Activated CD4-positive, alpha-beta memory T cell treated with anti-CD3 and anti-CD28 coated beads for 36 hours (primary cell): ENCODE data around the gene NKAIN1. TPM values are rescaled to one million over a fixed set of nuclear protein-coding genes. Genes with fewer than 3 reads are reported as not detected.

Experiments
- CTCF ChIA-PET: fragments of 350-600 bp; sonication (Branson Sonifier 250); formaldehyde crosslinking; loops from one replicate; lab custom pipeline; 2021; ENCODE audit warnings: antibody characterized with exemption, inconsistent platforms; lab: Charles Lee
- POLR2A ChIA-PET: fragments of 350-600 bp; sonication (Branson Sonifier 250); formaldehyde crosslinking; loops from one replicate; lab custom pipeline; 2021; ENCODE audit warnings: antibody characterized with exemption; lab: Charles Lee
- DNase-seq: peaks from one replicate; pipeline ENCODE4 v3.0.0-alpha.2; 2020
- H3K27ac Mint-ChIP-seq: one replicate; pipeline ENCODE4 v1.8.0; 2021; ENCODE audit warnings: mixed read lengths
- H3K27me3 Mint-ChIP-seq: one replicate; pipeline ENCODE4 v1.8.0; 2021; ENCODE audit warnings: mixed read lengths
- H3K36me3 Mint-ChIP-seq: one replicate; pipeline ENCODE4 v1.8.0; 2021; ENCODE audit warnings: mixed read lengths
- H3K4me1 Mint-ChIP-seq: one replicate; pipeline ENCODE4 v1.8.0; 2021; ENCODE audit warnings: low read depth, mixed read lengths
- H3K4me3 Mint-ChIP-seq: one replicate; pipeline ENCODE4 v1.8.0; 2021; ENCODE audit warnings: mild to moderate bottlenecking, mixed read lengths
- H3K9me3 Mint-ChIP-seq: one replicate; pipeline ENCODE4 v1.8.0; 2021; ENCODE audit warnings: mixed read lengths
- intact Hi-C: fragments of 100-400 bp; cut with micrococcal nuclease; formaldehyde crosslinking; loops from one replicate; pipeline ENCODE4 v1.15.1; 2023
- total RNA-seq, 2 experiments: library from RNA; stranded (reverse); gene quantifications; one replicate each; pipeline ENCODE4 v1.2.3, GENCODE V29; 2021

Gene NKAIN1
- total RNA-seq, 2 experiments from 2014 or later: not detected

GRCh38 chr1:31161571-31161970 is 78.1 kb downstream of the NKAIN1 start:
- peaks cover 5% of the 10 kb centered on the region for H3K27me3 Mint-ChIP-seq

GRCh38 chr1:31159869-31160611 is 79.6 kb downstream of the NKAIN1 start:
- POLR2A ChIA-PET: no interaction called here
- Mint-ChIP-seq H3K9me3 (no peaks in the 10 kb centered on the region), H3K4me1 (peaks cover 8% of the 10 kb centered on the region), H3K36me3 (no peaks in the 10 kb centered on the region), H3K27ac (no peak overlapping the region), H3K4me3 (no peak overlapping the region), H3K27me3 (peaks cover 5% of the 10 kb centered on the region)
- intact Hi-C loops: loop anchor here (5.0 kb wide), 1 partner anchor 137 kb away; the partner anchor contains the start of genes SNRNP40 and ZCCHC17
- CTCF ChIA-PET: interaction anchor here (0.8 kb wide), 1 partner anchor 14 kb away, joined by 3 read pairs; no protein-coding TSS in a partner anchor
- DNase-seq: no peak

More at GRCh38 chr1:31161571-31161970, 78.1 kb downstream of the NKAIN1 start:
- H3K36me3 Mint-ChIP-seq: no peaks in the 10 kb centered on the region
- H3K27ac Mint-ChIP-seq: no peak overlapping the region
- H3K4me3 Mint-ChIP-seq: no peak overlapping the region
- ChIA-PET POLR2A (no interaction called here), CTCF (interaction anchor here (0.8 to 3.4 kb wide), 10 partner anchors 10 to 359 kb away, joined by 3 to 12 read pairs (median 4); partner anchors contain the start of genes SNRNP40 and ZCCHC17)
- intact Hi-C loops: no loop called here
- no peak for DNase-seq
- no peaks in the 10 kb centered on the region for H3K9me3 Mint-ChIP-seq
- peaks cover 3% of the 10 kb centered on the region for H3K4me1 Mint-ChIP-seq

GRCh38 chr1:31159323-31159722 is 80.4 kb downstream of the NKAIN1 start:
- no peak for DNase-seq
- Mint-ChIP-seq H3K4me1 (peaks cover 8% of the 10 kb centered on the region), H3K36me3 (no peaks in the 10 kb centered on the region), H3K4me3 (no peak overlapping the region), H3K9me3 (no peaks in the 10 kb centered on the region), H3K27me3 (peaks cover 5% of the 10 kb centered on the region), H3K27ac (no peak overlapping the region)
- intact Hi-C loops: loop anchor here (5.0 kb wide), 1 partner anchor 138 kb away; the partner anchor contains the start of genes SNRNP40 and ZCCHC17
- POLR2A ChIA-PET: no interaction called here
- CTCF ChIA-PET: interaction anchor here (1.3 kb wide), 1 partner anchor 22 kb away, joined by 5 read pairs; no protein-coding TSS in a partner anchor

GRCh38 chr1:31155216-31155806 is 84.4 kb downstream of the NKAIN1 start:
- Mint-ChIP-seq H3K4me1 (peaks cover 5% of the 10 kb centered on the region), H3K4me3 (peak overlapping the region; percentile 87), H3K27ac (peak overlapping the region; percentile 73), H3K9me3 (no peaks in the 10 kb centered on the region), H3K36me3 (no peaks in the 10 kb centered on the region), H3K27me3 (no peaks in the 10 kb centered on the region)
- POLR2A ChIA-PET: no interaction called here
- CTCF ChIA-PET: interaction anchor here (0.6 to 1.7 kb wide), 2 partner anchors 9 to 152 kb away, joined by 3 to 5 read pairs; no protein-coding TSS in a partner anchor
- intact Hi-C loops: loop anchor here (5.0 kb wide), 1 partner anchor 142 kb away; the partner anchor contains the start of genes SNRNP40 and ZCCHC17
- peak; percentile 79 for DNase-seq

- Mint-ChIP-seq H3K4me3 (peak overlapping the region; percentile 87), H3K27ac (peak overlapping the region; percentile 28), H3K27me3 (no peaks in the 10 kb centered on the region), H3K36me3 (no peaks in the 10 kb centered on the region), H3K4me1 (peaks cover 5% of the 10 kb centered on the region), H3K9me3 (no peaks in the 10 kb centered on the region)
- ChIA-PET CTCF (interaction anchor here (0.6 to 1.7 kb wide), 2 partner anchors 10 to 152 kb away, joined by 3 to 5 read pairs; no protein-coding TSS in a partner anchor), POLR2A (no interaction called here)
- peak; percentile 88 for DNase-seq
- intact Hi-C loops: loop anchor here (5.0 kb wide), 1 partner anchor 143 kb away; the partner anchor contains the start of genes SNRNP40 and ZCCHC17
Measured at GRCh38 chr1:31154632-31155215, 85.0 kb downstream of the NKAIN1 start.

- H3K4me3 Mint-ChIP-seq: peak overlapping the region; percentile 70
- H3K27ac Mint-ChIP-seq: peak overlapping the region; percentile 28
- H3K9me3 Mint-ChIP-seq: no peaks in the 10 kb centered on the region
- ChIA-PET POLR2A (no interaction called here), CTCF (interaction anchor here (1.7 kb wide), 1 partner anchor 10 kb away, joined by 5 read pairs; no protein-coding TSS in a partner anchor)
- peaks cover 5% of the 10 kb centered on the region for H3K4me1 Mint-ChIP-seq
- DNase-seq: no peak
- no peaks in the 10 kb centered on the region for H3K27me3 Mint-ChIP-seq
- intact Hi-C loops: no loop called here
- no peaks in the 10 kb centered on the region for H3K36me3 Mint-ChIP-seq
Measured at GRCh38 chr1:31154000-31154631, 85.6 kb downstream of the NKAIN1 start.

GRCh38 chr1:31153423-31153822 is 86.3 kb downstream of the NKAIN1 start:
- Mint-ChIP-seq H3K4me1 (peaks cover 5% of the 10 kb centered on the region), H3K27ac (no peak overlapping the region), H3K27me3 (no peaks in the 10 kb centered on the region), H3K36me3 (no peaks in the 10 kb centered on the region), H3K9me3 (no peaks in the 10 kb centered on the region), H3K4me3 (peak overlapping the region; percentile 20)
- no peak for DNase-seq
- intact Hi-C loops: no loop called here
- ChIA-PET POLR2A (no interaction called here), CTCF (interaction anchor here (1.7 kb wide), 1 partner anchor 11 kb away, joined by 4 read pairs; no protein-coding TSS in a partner anchor)

GRCh38 chr1:31152181-31152795 is 87.4 kb downstream of the NKAIN1 start:
- no peak for DNase-seq
- Mint-ChIP-seq H3K27me3 (no peaks in the 10 kb centered on the region), H3K36me3 (no peaks in the 10 kb centered on the region), H3K27ac (no peak overlapping the region), H3K4me3 (no peak overlapping the region), H3K4me1 (peaks cover 5% of the 10 kb centered on the region), H3K9me3 (no peaks in the 10 kb centered on the region)
- ChIA-PET CTCF (interaction anchor here (1.2 to 2.1 kb wide), 3 partner anchors 10 to 174 kb away, joined by 3 to 8 read pairs (median 4); no protein-coding TSS in a partner anchor), POLR2A (interaction anchor here (0.5 to 0.6 kb wide), 2 partner anchors 65 to 482 kb away, joined by 3 to 4 read pairs; no protein-coding TSS in a partner anchor)
- intact Hi-C loops: no loop called here

GRCh38 chr1:31151402-31151801 is 88.3 kb downstream of the NKAIN1 start:
- DNase-seq: no peak
- POLR2A ChIA-PET: no interaction called here
- CTCF ChIA-PET: interaction anchor here (0.6 to 2.1 kb wide), 2 partner anchors 11 to 222 kb away, joined by 3 to 8 read pairs; no protein-coding TSS in a partner anchor
- Mint-ChIP-seq H3K4me3 (no peak overlapping the region), H3K9me3 (no peaks in the 10 kb centered on the region), H3K36me3 (no peaks in the 10 kb centered on the region), H3K27me3 (no peaks in the 10 kb centered on the region), H3K4me1 (peaks cover 5% of the 10 kb centered on the region), H3K27ac (no peak overlapping the region)
- intact Hi-C loops: no loop called here

- H3K4me3 Mint-ChIP-seq: no peak overlapping the region
- no peak for DNase-seq
- H3K27ac Mint-ChIP-seq: no peak overlapping the region
- intact Hi-C loops: no loop called here
- H3K36me3 Mint-ChIP-seq: no peaks in the 10 kb centered on the region
- H3K9me3 Mint-ChIP-seq: no peaks in the 10 kb centered on the region
- H3K4me1 Mint-ChIP-seq: no peaks in the 10 kb centered on the region
- POLR2A ChIA-PET: no interaction called here
- CTCF ChIA-PET: no interaction called here
- no peaks in the 10 kb centered on the region for H3K27me3 Mint-ChIP-seq
Measured at GRCh38 chr1:31148409-31148808, 91.3 kb downstream of the NKAIN1 start.

- intact Hi-C loops: no loop called here
- no peaks in the 10 kb centered on the region for H3K9me3 Mint-ChIP-seq
- ChIA-PET CTCF (interaction anchor here (0.6 to 1.3 kb wide), 4 partner anchors 14 to 404 kb away, joined by 3 to 5 read pairs (median 3); no protein-coding TSS in a partner anchor), POLR2A (no interaction called here)
- H3K4me1 Mint-ChIP-seq: no peaks in the 10 kb centered on the region
- H3K36me3 Mint-ChIP-seq: no peaks in the 10 kb centered on the region
- no peaks in the 10 kb centered on the region for H3K27me3 Mint-ChIP-seq
- H3K27ac Mint-ChIP-seq: no peak overlapping the region
- no peak overlapping the region for H3K4me3 Mint-ChIP-seq
- no peak for DNase-seq
Measured at GRCh38 chr1:31145648-31146047, 94.0 kb downstream of the NKAIN1 start.
